Adrenal gland (tissue), 12 donors: ENCODE measurements around the gene TMEM97. TPM values are rescaled to one million over a fixed set of nuclear protein-coding genes. Genes with fewer than 3 reads are reported as not detected.

Experiments
- DNase-seq, 7 donors: peaks; one replicate each; pipeline ENCODE4 v3.0.0-alpha.2; 2019 to 2020
- H3K27ac ChIP-seq, 5 donors: fragments of 200-600 bp; sonication (generic) in 4 of 5; 1 replicate in 3 of 5; 2 replicates in 2 of 5; pipeline versions ENCODE4 v1.5.1 to v1.8.0; 2016 to 2020; ENCODE audit warnings: mild to moderate bottlenecking in 1 of 5
- H3K27me3 ChIP-seq: fragments of 200-600 bp; 2 replicates; pipeline ENCODE4 v1.8.0; 2021
- H3K36me3 ChIP-seq, 2 donors: fragments of 200-600 bp; replicated peaks in 1 of 2; 1 replicate in 1 of 2; 2 replicates in 1 of 2; pipeline versions ENCODE4 v1.5.1 to v1.8.0; 2018 to 2022
- H3K4me1 ChIP-seq, 2 donors: fragments of 200-600 bp; replicated peaks in 1 of 2; 1 replicate in 1 of 2; 2 replicates in 1 of 2; pipeline versions ENCODE4 v1.5.1 to v1.8.0; 2018 to 2021
- H3K4me3 ChIP-seq, 4 donors: fragments of 200-600 bp; sonication (generic) in 3 of 4; one replicate each; pipeline ENCODE4 v1.5.1; 2016 to 2018
- H3K9me3 ChIP-seq, 3 donors: fragments of 200-600 bp; sonication (generic) in 1 of 3; replicated peaks in 1 of 3; 1 replicate in 2 of 3; 2 replicates in 1 of 3; pipeline versions ENCODE4 v1.5.1 to v1.8.0; 2016 to 2021
- CTCF ChIP-seq, 6 experiments: fragments of 450-650 bp in 4 of 6; fragments of 200-600 bp in 2 of 6; sonication (generic) in 1 of 6; IDR thresholded peaks; 1 replicate in 5 of 6; 2 replicates in 1 of 6; pipeline versions ENCODE4 v1.5.1 to v1.8.0; 2016 to 2021; ENCODE audit warnings: antibody characterized with exemption in 6 of 6, mild to moderate bottlenecking in 2 of 6, moderate library complexity in 1 of 6
- POLR2A ChIP-seq, 2 donors: fragments of 450-650 bp; IDR thresholded peaks; one replicate each; pipeline ENCODE4 v1.6.1; 2017; ENCODE audit warnings: antibody characterized with exemption in 2 of 2, mild to moderate bottlenecking in 2 of 2, moderate library complexity in 1 of 2
- WGBS, 4 donors: extraction: QIAGEN DNeasy Blood & Tissue Kit in 2 of 4; methylation state at CpG; one replicate each; pipeline versions ENCODE4 v1.1.5 to v1.1.7; 2013 to 2017; 5-methylcytosine and 5-hydroxymethylcytosine counted together
- intact Hi-C, 2 donors: fragments of 100-400 bp; cut with DNase I; formaldehyde crosslinking; loops; one replicate each; pipeline versions ENCODE4 v1.14.1 to v1.15.0; 2022 to 2023
- polyA plus RNA-seq, 3 donors: library from polyadenylated mRNA; stranded (reverse); fragments of 200-250 nt in 2 of 3; fragments of 350-450 nt in 1 of 3; fragmentation: Illumina TruSeq in 1 of 3; extraction: RNeasy Lipid Tissue Mini Kit (QIAGEN cat#74804) in 1 of 3; gene quantifications; one replicate each; pipeline ENCODE4 v1.2.3, GENCODE V29; 2013 to 2014
- total RNA-seq, 9 donors: library from RNA; depleted of rRNA in 4 of 9; stranded (reverse); fragments of >200 nt in 4 of 9; fragments of 120-200 nt in 1 of 9; fragmentation: NEBNext Ultra II Directional in 1 of 9; extraction: Animal tissue kit (Norgen Biotek cat#: 25700) in 1 of 9; gene quantifications; one replicate each; pipeline versions ENCODE4 v1.1.0 to v1.2.4, GENCODE V29; 2013 to 2023
- donor health status: healthy with polysubstance abuse.
- donor health status: Bipolar disorder and iron deficiency.
- donor health status: DM: yes; HTN: yes; CAD: no.
- donor health status: DM: no; HTN: no; CAD: no.
- donor health status: DM: no; HTN: no; CAD: no.
- donor health status: DM: yes; HTN: yes; CAD: no.

The TMEM97 gene
- total and polyA plus RNA-seq, 12 donors = 6.5 to 779 (median 33.8) TPM

- TF ChIP-seq POLR2A (IDR thresholded peaks at IDR 0.05) (no peak), CTCF (IDR thresholded peaks at IDR 0.05) (no peak)
- Histone ChIP-seq H3K9me3 (no peaks in the 10 kb centered on the region), H3K4me1 (peaks cover 3 to 7% of the 10 kb centered on the region in 2 donors), H3K27me3 (no peaks in the 10 kb centered on the region), H3K36me3 (no peaks in the 10 kb centered on the region), H3K27ac (no peak overlapping the region), H3K4me3 (no peak overlapping the region)
- WGBS, 4 donors = 82 to 90% (median 84%) methylated on average over 6 of the region's 6 CpGs
- no peak for DNase-seq
- intact Hi-C loops = no loop called here
These were observed 39.6 kb upstream of the TMEM97 start for GRCh38 chr17:28279411-28279810.

GRCh38 chr17:28280826-28281225, 38.2 kb upstream of the TMEM97 start:
- WGBS, 4 donors = 86 to 96% (median 92%) methylated on average over 3 of the region's 3 CpGs
- intact Hi-C loops = no loop called here

GRCh38 chr17:28282596-28282995, 36.4 kb upstream of the TMEM97 start:
- H3K27ac ChIP-seq = peak overlapping the region in 1 of 5 donors; percentile 60
- 34 to 53% (median 46%) methylated on average over 7 of the region's 7 CpGs for WGBS, 4 donors
- peaks cover 3 to 7% of the 10 kb centered on the region in 2 donors for H3K4me1 ChIP-seq
- intact Hi-C loops = no loop called here
- peak in 5 of 7 donors; percentile 17 to 45 (median 36) for DNase-seq
- no peaks in the 10 kb centered on the region for H3K27me3 ChIP-seq
- TF ChIP-seq CTCF (IDR thresholded peaks at IDR 0.05) (no peak), POLR2A (IDR thresholded peaks at IDR 0.05) (no peak)
- no peak overlapping the region for H3K4me3 ChIP-seq
- no peaks in the 10 kb centered on the region for H3K9me3 ChIP-seq
- H3K36me3 ChIP-seq = no peaks in the 10 kb centered on the region

More at GRCh38 chr17:28280826-28281225, 38.2 kb upstream of the TMEM97 start:
- no peak for DNase-seq
- TF ChIP-seq POLR2A (IDR thresholded peaks at IDR 0.05) (no peak), CTCF (IDR thresholded peaks at IDR 0.05) (no peak)
- H3K9me3 ChIP-seq = no peaks in the 10 kb centered on the region
- no peak overlapping the region for H3K4me3 ChIP-seq
- no peaks in the 10 kb centered on the region for H3K36me3 ChIP-seq
- no peak overlapping the region for H3K27ac ChIP-seq
- H3K27me3 ChIP-seq = no peaks in the 10 kb centered on the region
- peaks cover 3 to 7% of the 10 kb centered on the region in 2 donors for H3K4me1 ChIP-seq

- Histone ChIP-seq H3K4me1 (peaks cover 3 to 7% of the 10 kb centered on the region in 2 donors), H3K27me3 (no peaks in the 10 kb centered on the region), H3K27ac (no peak overlapping the region), H3K36me3 (no peaks in the 10 kb centered on the region), H3K9me3 (no peaks in the 10 kb centered on the region), H3K4me3 (no peak overlapping the region)
- TF ChIP-seq CTCF (IDR thresholded peaks at IDR 0.05) = no peak
- no peak for TF ChIP-seq POLR2A (IDR thresholded peaks at IDR 0.05)
- intact Hi-C loops = no loop called here
- no peak for DNase-seq
- 45 to 72% (median 67%) methylated on average over 2 of the region's 2 CpGs for WGBS, 4 donors
These were observed 33.0 kb upstream of the TMEM97 start for GRCh38 chr17:28285965-28286364.
